ENCODE measurements around the gene TCP1.
A peak's percentile ranks its signal among the peaks of the same experiment; 100 is the strongest.

GRCh38 chr6:159788753-159789376, 537 bp downstream of the TCP1 start:
- TF ChIP-seq CTCF (IDR thresholded peaks at IDR 0.05; ENCODE audit: poor library complexity, severe bottlenecking) (no peak), RAD21 (conservative IDR thresholded peaks at IDR 0.05) (no peak), POLR2AphosphoS5 (IDR thresholded peaks at IDR 0.05) (no peak), EZH2 (IDR thresholded peaks at IDR 0.05; ENCODE audit: borderline replicate concordance, insufficient read depth, low read length, poor library complexity, severe bottlenecking) (no peak), REST (IDR thresholded peaks at IDR 0.05; ENCODE audit: borderline replicate concordance) (no peak), MXI1 (conservative IDR thresholded peaks at IDR 0.05; ENCODE audit: poor library complexity, severe bottlenecking) (peak; percentile 87), TAF1 (IDR thresholded peaks at IDR 0.05; ENCODE audit: low read depth) (no peak)

Measured in neural cell (in vitro differentiated cells).